ENCODE results near the gene NUPR1.

DNA sequence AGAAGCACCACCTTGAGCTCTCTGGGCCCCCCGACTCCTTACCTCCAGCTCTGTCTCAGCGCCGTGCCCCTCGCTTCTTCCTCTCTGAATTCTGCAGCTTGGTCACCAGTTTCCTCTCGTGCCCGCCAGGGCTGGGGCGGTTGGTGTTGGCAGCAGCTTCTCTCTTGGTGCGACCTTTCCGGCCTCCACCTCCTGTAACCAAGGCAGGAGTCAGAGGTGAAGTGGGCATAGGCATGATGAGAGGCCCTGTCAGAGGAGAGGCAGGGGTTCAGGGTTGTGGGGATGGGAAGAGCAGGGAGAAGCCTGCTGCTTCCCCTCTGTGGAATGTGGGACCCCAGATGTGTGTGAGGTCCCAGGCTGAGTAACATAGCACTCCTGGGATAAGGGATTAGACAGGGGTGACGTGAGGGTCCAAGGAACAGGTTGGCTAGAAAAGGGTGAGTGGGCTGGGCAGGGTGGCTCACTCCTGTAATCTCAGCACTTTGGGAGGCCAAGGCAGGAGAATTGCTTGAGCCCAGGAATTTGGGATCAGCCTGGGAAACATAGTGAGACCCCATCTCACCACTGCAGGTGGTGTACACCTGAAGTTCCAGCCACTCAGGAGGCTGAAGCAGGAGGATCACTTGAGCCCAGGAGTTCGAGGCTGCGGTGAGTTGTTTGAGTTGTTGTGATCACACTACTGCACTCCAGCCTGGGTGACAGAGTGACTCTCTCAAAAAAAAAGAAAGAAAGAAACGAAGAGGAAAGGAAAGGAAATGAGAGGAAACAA lies 626 bp downstream of the NUPR1 start:
- TF ChIP-seq, protein P1, sequence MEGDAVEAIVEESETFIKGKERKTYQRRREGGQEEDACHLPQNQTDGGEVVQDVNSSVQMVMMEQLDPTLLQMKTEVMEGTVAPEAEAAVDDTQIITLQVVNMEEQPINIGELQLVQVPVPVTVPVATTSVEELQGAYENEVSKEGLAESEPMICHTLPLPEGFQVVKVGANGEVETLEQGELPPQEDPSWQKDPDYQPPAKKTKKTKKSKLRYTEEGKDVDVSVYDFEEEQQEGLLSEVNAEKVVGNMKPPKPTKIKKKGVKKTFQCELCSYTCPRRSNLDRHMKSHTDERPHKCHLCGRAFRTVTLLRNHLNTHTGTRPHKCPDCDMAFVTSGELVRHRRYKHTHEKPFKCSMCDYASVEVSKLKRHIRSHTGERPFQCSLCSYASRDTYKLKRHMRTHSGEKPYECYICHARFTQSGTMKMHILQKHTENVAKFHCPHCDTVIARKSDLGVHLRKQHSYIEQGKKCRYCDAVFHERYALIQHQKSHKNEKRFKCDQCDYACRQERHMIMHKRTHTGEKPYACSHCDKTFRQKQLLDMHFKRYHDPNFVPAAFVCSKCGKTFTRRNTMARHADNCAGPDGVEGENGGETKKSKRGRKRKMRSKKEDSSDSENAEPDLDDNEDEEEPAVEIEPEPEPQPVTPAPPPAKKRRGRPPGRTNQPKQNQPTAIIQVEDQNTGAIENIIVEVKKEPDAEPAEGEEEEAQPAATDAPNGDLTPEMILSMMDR (optimal IDR thresholded peaks at IDR 0.05 in 1 of 3, IDR thresholded peaks at IDR 0.05 in 1 of 3, conservative IDR thresholded peaks at IDR 0.05 in 1 of 3; ENCODE audit: extremely low read depth in 1 of 3, insufficient read depth in 2 of 3, low read length in 3 of 3): no peak
- TF ChIP-seq EZH2 (IDR thresholded peaks at IDR 0.05; ENCODE audit: low read length): no peak
